ENCODE results near the gene TBC1D22A.
"Not testable (repeated sequence)": the region's sequence is repeated elsewhere in the genome, so short reads cannot be mapped to it uniquely, and the experiment has no call there.

Gene TBC1D22A

GRCh38 chr22:46779651-46780050, 17.2 kb downstream of the TBC1D22A start:
- no peak for DNase-seq (ENCODE audit: insufficient read length, low spot score)
- FAIRE-seq, result no peak
- no peak for TF ChIP-seq POLR2A (IDR thresholded peaks at IDR 0.05; ENCODE audit: low read depth, low read length)

GRCh38 chr22:46780453-46780852, 18.0 kb downstream of the TBC1D22A start:
- TF ChIP-seq POLR2A (IDR thresholded peaks at IDR 0.05; ENCODE audit: low read depth, low read length), result no peak
- no peak for FAIRE-seq
- no peak for DNase-seq (ENCODE audit: insufficient read length, low spot score)

GRCh38 chr22:46781291-46781690, 18.8 kb downstream of the TBC1D22A start:
- FAIRE-seq (no peak), DNase-seq (ENCODE audit: insufficient read length, low spot score) (no peak)
- TF ChIP-seq POLR2A (IDR thresholded peaks at IDR 0.05; ENCODE audit: low read depth, low read length), result no peak

- not testable (repeated sequence) for FAIRE-seq; DNase-seq (ENCODE audit: insufficient read length, low spot score)
These were observed 19.8 kb downstream of the TBC1D22A start for GRCh38 chr22:46782200-46782599.

- no peak for FAIRE-seq
- TF ChIP-seq POLR2A (IDR thresholded peaks at IDR 0.05; ENCODE audit: low read depth, low read length), result no peak
These were observed 21.3 kb downstream of the TBC1D22A start for GRCh38 chr22:46783721-46784120.

GRCh38 chr22:46788441-46789172, 26.2 kb downstream of the TBC1D22A start:
- TF ChIP-seq POLR2A (IDR thresholded peaks at IDR 0.05; ENCODE audit: low read depth, low read length), result no peak
- DNase-seq (ENCODE audit: insufficient read length, low spot score), result no peak
- no peak for FAIRE-seq

More at GRCh38 chr22:46783721-46784120, 21.3 kb downstream of the TBC1D22A start:
- no peak for DNase-seq (ENCODE audit: insufficient read length, low spot score)

GRCh38 chr22:46789992-46790391, 27.5 kb downstream of the TBC1D22A start:
- TF ChIP-seq POLR2A (IDR thresholded peaks at IDR 0.05; ENCODE audit: low read depth, low read length), result no peak
- DNase-seq (ENCODE audit: insufficient read length, low spot score), result no peak
- no peak for FAIRE-seq

GRCh38 chr22:46791201-46791731, 28.8 kb downstream of the TBC1D22A start:
- no peak for TF ChIP-seq POLR2A (IDR thresholded peaks at IDR 0.05; ENCODE audit: low read depth, low read length)
- no peak for FAIRE-seq

GRCh38 chr22:46792061-46792796, 29.8 kb downstream of the TBC1D22A start:
- no peak for TF ChIP-seq POLR2A (IDR thresholded peaks at IDR 0.05; ENCODE audit: low read depth, low read length)
- no peak for DNase-seq (ENCODE audit: insufficient read length, low spot score)
- FAIRE-seq, result no peak

More at GRCh38 chr22:46791201-46791731, 28.8 kb downstream of the TBC1D22A start:
- no peak for DNase-seq (ENCODE audit: insufficient read length, low spot score)

- DNase-seq (ENCODE audit: insufficient read length, low spot score), result no peak
- TF ChIP-seq POLR2A (IDR thresholded peaks at IDR 0.05; ENCODE audit: low read depth, low read length), result no peak
- no peak for FAIRE-seq
These were observed 30.4 kb downstream of the TBC1D22A start for GRCh38 chr22:46792841-46793261.

- no peak for TF ChIP-seq POLR2A (IDR thresholded peaks at IDR 0.05; ENCODE audit: low read depth, low read length)
- DNase-seq (ENCODE audit: insufficient read length, low spot score) (no peak), FAIRE-seq (no peak)
These were observed 31.0 kb downstream of the TBC1D22A start for GRCh38 chr22:46793497-46793896.

- no peak for TF ChIP-seq POLR2A (IDR thresholded peaks at IDR 0.05; ENCODE audit: low read depth, low read length)
- no peak for DNase-seq (ENCODE audit: insufficient read length, low spot score)
- no peak for FAIRE-seq
These were observed 31.6 kb downstream of the TBC1D22A start for GRCh38 chr22:46794067-46794466.

- DNase-seq (ENCODE audit: insufficient read length, low spot score) (no peak), FAIRE-seq (no peak)
- TF ChIP-seq POLR2A (IDR thresholded peaks at IDR 0.05; ENCODE audit: low read depth, low read length), result no peak
These were observed 32.0 kb downstream of the TBC1D22A start for GRCh38 chr22:46794491-46794890.

- TF ChIP-seq POLR2A (IDR thresholded peaks at IDR 0.05; ENCODE audit: low read depth, low read length), result no peak
- DNase-seq (ENCODE audit: insufficient read length, low spot score) (no peak), FAIRE-seq (no peak)
These were observed 32.7 kb downstream of the TBC1D22A start for GRCh38 chr22:46795140-46795539.

Measured in H54 (cell line).